TTC549 (cell line): ENCODE results near the gene ZDHHC7.
"Not testable (repeated sequence)": the region's sequence is repeated elsewhere in the genome, so short reads cannot be mapped to it uniquely, and the experiment has no call there.

Experiments used
- FAIRE-seq: peaks from 2 replicates; lab custom pipeline; 2012; peaks lifted over from hg19 to GRCh38; lab: Jason Lieb, UNC

ZDHHC7 gene

GRCh38 chr16:85010931-85011845 lies at the start of gene ZDHHC7:
Gene ZDHHC7 (minus strand): TSS chr16:85011535. CDS start chr16:84990618, 20,917 bp downstream.
- no peak for FAIRE-seq

GRCh38 chr16:85058909-85059308 lies 47.6 kb upstream of the ZDHHC7 start:
- no peak for FAIRE-seq

- no peak for FAIRE-seq
Observed at GRCh38 chr16:85057948-85058347, 46.6 kb upstream of the ZDHHC7 start.

GRCh38 chr16:85057212-85057889 lies 46.0 kb upstream of the ZDHHC7 start:
- no peak for FAIRE-seq

- no peak for FAIRE-seq
Observed at GRCh38 chr16:85056211-85056748, 44.9 kb upstream of the ZDHHC7 start.

GRCh38 chr16:85055493-85056210 lies 44.3 kb upstream of the ZDHHC7 start:
- no peak for FAIRE-seq

- no peak for FAIRE-seq
Observed at GRCh38 chr16:85054948-85055492, 43.7 kb upstream of the ZDHHC7 start.

GRCh38 chr16:85054321-85054720 lies 43.0 kb upstream of the ZDHHC7 start:
- FAIRE-seq = not testable (repeated sequence)

- FAIRE-seq = no peak
Observed at GRCh38 chr16:85052536-85052935, 41.2 kb upstream of the ZDHHC7 start.

- FAIRE-seq = no peak
Observed at GRCh38 chr16:85051683-85052082, 40.3 kb upstream of the ZDHHC7 start.

- FAIRE-seq = no peak
Observed at GRCh38 chr16:85051067-85051581, 39.8 kb upstream of the ZDHHC7 start.

GRCh38 chr16:85049706-85050305 lies 38.5 kb upstream of the ZDHHC7 start:
- no peak for FAIRE-seq

- no peak for FAIRE-seq
Observed at GRCh38 chr16:85048921-85049562, 37.7 kb upstream of the ZDHHC7 start.

GRCh38 chr16:85047867-85048455 lies 36.6 kb upstream of the ZDHHC7 start:
- FAIRE-seq = no peak

GRCh38 chr16:85046931-85047866 lies 35.9 kb upstream of the ZDHHC7 start:
- FAIRE-seq = no peak

GRCh38 chr16:85046472-85046916 lies 35.2 kb upstream of the ZDHHC7 start:
- no peak for FAIRE-seq

- no peak for FAIRE-seq
Observed at GRCh38 chr16:85045641-85046471, 34.5 kb upstream of the ZDHHC7 start.

- no peak for FAIRE-seq
Observed at GRCh38 chr16:85045077-85045476, 33.7 kb upstream of the ZDHHC7 start.
